T-cell (primary cell): ENCODE data around the gene ALPL. TPM values are rescaled to one million over a fixed set of nuclear protein-coding genes. Genes with fewer than 3 reads are reported as not detected.
"Not testable (repeated sequence)": the region's sequence is repeated elsewhere in the genome, so short reads cannot be mapped to it uniquely, and the experiment has no call there.

Experiments used
- ATAC-seq, 4 experiments: fragments of 200-7000 bp in 3 of 4; fragments of 150-1000 bp in 1 of 4; cut with Tn5 transposase; replicated peaks in 1 of 4; 1 replicate in 3 of 4; 2 replicates in 1 of 4; pipeline ENCODE4 v1.10.0; 2021; ENCODE audit warnings: moderate library complexity in 3 of 4, mild to moderate bottlenecking in 2 of 4, moderate number of reproducible peaks in 1 of 4
- CTCF ChIA-PET, 2 donors: fragments of 300-600 bp; sonication (Branson Sonifier 250); formaldehyde crosslinking; loops; one replicate each; lab custom pipeline; 2022; ENCODE audit warnings: antibody characterized with exemption in 2 of 2; lab: Charles Lee
- POLR2A ChIA-PET, 2 donors: fragments of 300-600 bp; sonication (Branson Sonifier 250); formaldehyde crosslinking; loops; one replicate each; lab custom pipeline; 2022; ENCODE audit warnings: antibody characterized with exemption in 2 of 2; lab: Charles Lee
- DNase-seq, 35 experiments: peaks; one replicate each; pipeline versions ENCODE4 v3.0.0 to v3.0.0-alpha.2; 2013 to 2023
- H3K27ac ChIP-seq: one replicate; pipeline ENCODE4 v1.5.1; 2013; ENCODE audit warnings: low read length
- H3K27me3 ChIP-seq, 2 experiments: replicated peaks in 1 of 2; 1 replicate in 1 of 2; 2 replicates in 1 of 2; pipeline versions ENCODE4 v1.6.1 to v1.7.0; 2013; ENCODE audit warnings: low read length in 1 of 2, mixed read lengths in 1 of 2; ENCODE audit not compliant: control insufficient read depth in 2 of 2, insufficient read depth in 2 of 2; ENCODE audit errors: extremely low read depth in 1 of 2
- H3K36me3 ChIP-seq, 2 donors: 1 replicate in 1 of 2; 2 replicates in 1 of 2; pipeline versions ENCODE4 v1.6.1 to v1.7.0; 2013; ENCODE audit warnings: low read length in 1 of 2; ENCODE audit not compliant: control insufficient read depth in 2 of 2, insufficient read depth in 1 of 2; ENCODE audit errors: extremely low read depth in 1 of 2
- H3K4me1 ChIP-seq, 2 experiments: 1 replicate in 1 of 2; 2 replicates in 1 of 2; pipeline versions ENCODE4 v1.6.1 to v1.7.0; 2013; ENCODE audit warnings: low read length in 2 of 2, mixed read lengths in 1 of 2; ENCODE audit not compliant: insufficient read depth in 2 of 2, control insufficient read depth in 1 of 2; ENCODE audit errors: extremely low read depth in 1 of 2
- H3K4me3 ChIP-seq, 2 donors: 1 replicate in 1 of 2; 2 replicates in 1 of 2; pipeline versions ENCODE4 v1.5.1 to v1.7.0; 2013; ENCODE audit warnings: mild to moderate bottlenecking in 2 of 2, low read length in 1 of 2, moderate library complexity in 1 of 2; ENCODE audit not compliant: control insufficient read depth in 1 of 2; ENCODE audit errors: extremely low read depth in 1 of 2
- H3K9me3 ChIP-seq: 2 replicates; pipeline ENCODE4 v1.7.0; 2013
- H3K27ac Mint-ChIP-seq, 2 donors: one replicate each; pipeline ENCODE4 v1.8.0; 2020 to 2021; ENCODE audit warnings: mild to moderate bottlenecking in 2 of 2, mixed read lengths in 2 of 2
- H3K27me3 Mint-ChIP-seq, 2 donors: one replicate each; pipeline ENCODE4 v1.8.0; 2021 to 2022; ENCODE audit warnings: mixed read lengths in 2 of 2
- H3K36me3 Mint-ChIP-seq: one replicate; pipeline ENCODE4 v1.8.0; 2021; ENCODE audit warnings: mixed read lengths
- H3K4me1 Mint-ChIP-seq, 3 donors: one replicate each; pipeline ENCODE4 v1.8.0; 2020 to 2022; ENCODE audit warnings: mixed read lengths in 3 of 3, mild to moderate bottlenecking in 1 of 3
- H3K4me3 Mint-ChIP-seq, 3 donors: one replicate each; pipeline ENCODE4 v1.8.0; 2020 to 2022; ENCODE audit warnings: mild to moderate bottlenecking in 3 of 3, mixed read lengths in 3 of 3, moderate library complexity in 3 of 3
- H3K9me3 Mint-ChIP-seq, 3 donors: one replicate each; pipeline ENCODE4 v1.8.0; 2020 to 2022; ENCODE audit warnings: mixed read lengths in 3 of 3
- WGBS: methylation state at CpG from one replicate; pipeline ENCODE4 v1.1.5; 2013; ENCODE audit warnings: missing lambda C conversion rate; ENCODE audit not compliant: insufficient coverage; 5-methylcytosine and 5-hydroxymethylcytosine counted together
- total RNA-seq, 35 experiments: library from RNA in 6 of 35; stranded (reverse) in 6 of 35; fragments of 120-200 nt in 1 of 35; gene quantifications; one replicate each; pipeline versions ENCODE4 v1.2.1 to v1.2.4 and lab custom pipeline; 2013 to 2026

Gene ALPL
- total RNA-seq (under 1 TPM in 3 of 5 donors, not detected in 2; 0.20 to 0.44 (median 0.41) TPM), total RNA-seq (lab: John Stamatoyannopoulos, UW) (0 to 0.14 (median 0) reads per million in 29 experiments)
- 0.06 TPM for total RNA-seq (2013)

GRCh38 chr1:21509351-21510112 lies at the start of gene ALPL:
Gene ALPL (plus strand): TSS chr1:21509423. CDS start chr1:21554082, 44,659 bp downstream.
- CTCF ChIA-PET = no interaction called here
- Mint-ChIP-seq H3K27me3 (peaks cover 52 to 58% of the 10 kb centered on the region in 2 donors), H3K4me1 (peaks cover 6 to 10% (median 7%) of the 10 kb centered on the region in 3 donors), H3K27ac (peak within 1 kb of the TSS in 1 of 2 donors; percentile 79), H3K9me3 (no peaks in the 10 kb centered on the region), H3K36me3 (no peaks in the 10 kb centered on the region), H3K4me3 (peak within 1 kb of the TSS; percentile 37 to 75 (median 67))
- 10% methylated on average over 64 of the region's 67 CpGs for WGBS
- H3K36me3 ChIP-seq = no peaks in the 10 kb centered on the region
- POLR2A ChIA-PET = no interaction called here
- peaks cover 0 to 9% of the 10 kb centered on the region in 2 experiments for H3K4me1 ChIP-seq
- no peaks in the 10 kb centered on the region for H3K9me3 ChIP-seq
- DNase-seq = no peak
- no peak within 1 kb of the TSS for H3K27ac ChIP-seq
- H3K27me3 ChIP-seq = peaks cover 7 to 56% of the 10 kb centered on the region in 2 experiments
- peak in 3 of 4 experiments; percentile 11 to 33 (median 18) for ATAC-seq
- no peak within 1 kb of the TSS for H3K4me3 ChIP-seq

GRCh38 chr1:21465127-21465526 lies 44.1 kb upstream of the ALPL start:
- not testable (repeated sequence) for ATAC-seq

GRCh38 chr1:21467946-21468345 lies 41.3 kb upstream of the ALPL start:
- H3K9me3 Mint-ChIP-seq, H3K27me3 ChIP-seq, CTCF ChIA-PET, H3K4me1 ChIP-seq, H3K4me3 ChIP-seq, H3K27ac ChIP-seq, H3K4me3 Mint-ChIP-seq, POLR2A ChIA-PET, DNase-seq, H3K27me3 Mint-ChIP-seq, ATAC-seq, H3K4me1 Mint-ChIP-seq, H3K9me3 ChIP-seq, H3K27ac Mint-ChIP-seq, H3K36me3 ChIP-seq: not testable (repeated sequence)
- H3K36me3 Mint-ChIP-seq = peaks cover 32% of the 10 kb centered on the region
- WGBS = 86% methylated on average over 4 of the region's 4 CpGs

More at GRCh38 chr1:21465127-21465526, 44.1 kb upstream of the ALPL start:
- H3K27me3 Mint-ChIP-seq, H3K27me3 ChIP-seq, H3K9me3 ChIP-seq, CTCF ChIA-PET, H3K4me1 ChIP-seq, DNase-seq, H3K9me3 Mint-ChIP-seq, H3K4me3 ChIP-seq, H3K27ac ChIP-seq, H3K36me3 ChIP-seq, POLR2A ChIA-PET, H3K27ac Mint-ChIP-seq, H3K4me3 Mint-ChIP-seq, H3K4me1 Mint-ChIP-seq: not testable (repeated sequence)
- peaks cover 11% of the 10 kb centered on the region for H3K36me3 Mint-ChIP-seq

- Histone ChIP-seq H3K27me3 (no peaks in the 10 kb centered on the region), H3K4me3 (no peak overlapping the region), H3K9me3 (no peaks in the 10 kb centered on the region), H3K4me1 (no peaks in the 10 kb centered on the region), H3K36me3 (no peaks in the 10 kb centered on the region), H3K27ac (no peak overlapping the region)
- Mint-ChIP-seq H3K4me1 (no peaks in the 10 kb centered on the region), H3K27me3 (no peaks in the 10 kb centered on the region), H3K9me3 (no peaks in the 10 kb centered on the region), H3K36me3 (peaks cover 36% of the 10 kb centered on the region), H3K4me3 (no peak overlapping the region), H3K27ac (no peak overlapping the region)
- ChIA-PET POLR2A (no interaction called here), CTCF (no interaction called here)
- no peak for ATAC-seq
- 27% methylated on average over 6 of the region's 10 CpGs for WGBS
- peak in 12 of 35 experiments; percentile 4 to 28 (median 12) for DNase-seq
Observed at GRCh38 chr1:21468599-21468998, 40.6 kb upstream of the ALPL start.

GRCh38 chr1:21469581-21469980 lies 39.6 kb upstream of the ALPL start:
- H3K27me3 Mint-ChIP-seq = no peaks in the 10 kb centered on the region
- no peak overlapping the region for H3K4me3 Mint-ChIP-seq
- H3K36me3 Mint-ChIP-seq = peaks cover 44% of the 10 kb centered on the region
- DNase-seq (no peak), ATAC-seq (no peak)
- ChIA-PET POLR2A (no interaction called here), CTCF (no interaction called here)
- H3K27ac Mint-ChIP-seq = no peak overlapping the region
- H3K4me1 Mint-ChIP-seq = no peaks in the 10 kb centered on the region
- no peaks in the 10 kb centered on the region for H3K9me3 Mint-ChIP-seq
- no peaks in the 10 kb centered on the region for H3K9me3 ChIP-seq
- WGBS = 88% methylated on average over 9 of the region's 9 CpGs
- no peaks in the 10 kb centered on the region for H3K36me3 ChIP-seq
- H3K4me3 ChIP-seq = no peak overlapping the region
- H3K27me3 ChIP-seq = no peaks in the 10 kb centered on the region
- no peak overlapping the region for H3K27ac ChIP-seq
- H3K4me1 ChIP-seq = no peaks in the 10 kb centered on the region

GRCh38 chr1:21472861-21473260 lies 36.4 kb upstream of the ALPL start:
- H3K27ac Mint-ChIP-seq = no peak overlapping the region
- ChIA-PET POLR2A (no interaction called here), CTCF (no interaction called here)
- no peak overlapping the region for H3K4me3 ChIP-seq
- WGBS = 89% methylated on average over 5 of the region's 5 CpGs
- no peaks in the 10 kb centered on the region for H3K27me3 ChIP-seq
- peaks cover 54% of the 10 kb centered on the region for H3K36me3 Mint-ChIP-seq
- no peaks in the 10 kb centered on the region for H3K9me3 ChIP-seq
- H3K27me3 Mint-ChIP-seq = no peaks in the 10 kb centered on the region
- ATAC-seq (no peak), DNase-seq (no peak)
- no peaks in the 10 kb centered on the region for H3K4me1 ChIP-seq
- H3K27ac ChIP-seq = no peak overlapping the region
- H3K4me1 Mint-ChIP-seq = no peaks in the 10 kb centered on the region
- peaks cover 0 to 3% of the 10 kb centered on the region in 2 donors for H3K36me3 ChIP-seq
- no peak overlapping the region for H3K4me3 Mint-ChIP-seq
- no peaks in the 10 kb centered on the region for H3K9me3 Mint-ChIP-seq
